OCI-M1 (cell line): ENCODE results near the gene PGC.

ENCODE experiments used
- DNase-seq: peaks from one replicate; lab custom pipeline; 2025; lab: John Stamatoyannopoulos, UW

PGC gene

GRCh38 chr6:41730531-41731436 is 16.4 kb downstream of the PGC start:
- DNase-seq = no peak

GRCh38 chr6:41729624-41730023 is 17.6 kb downstream of the PGC start:
- no peak for DNase-seq

GRCh38 chr6:41728954-41729353 is 18.2 kb downstream of the PGC start:
- no peak for DNase-seq

- DNase-seq = no peak
Observed at GRCh38 chr6:41728073-41728936, 18.9 kb downstream of the PGC start.

- DNase-seq = no peak
Observed at GRCh38 chr6:41727705-41728072, 19.5 kb downstream of the PGC start.

GRCh38 chr6:41726876-41727275 is 20.3 kb downstream of the PGC start:
- no peak for DNase-seq

GRCh38 chr6:41724586-41725501 is 22.4 kb downstream of the PGC start:
- DNase-seq = no peak

GRCh38 chr6:41724228-41724580 is 23.0 kb downstream of the PGC start:
- DNase-seq = no peak

- peak; percentile 95 for DNase-seq
Observed at GRCh38 chr6:41723530-41724227, 23.5 kb downstream of the PGC start.

GRCh38 chr6:41722969-41723529 is 24.1 kb downstream of the PGC start:
- no peak for DNase-seq

- DNase-seq = no peak
Observed at GRCh38 chr6:41721414-41721813, 25.8 kb downstream of the PGC start.

GRCh38 chr6:41720783-41721182 is 26.4 kb downstream of the PGC start:
- no peak for DNase-seq

GRCh38 chr6:41720262-41720620 is 27.0 kb downstream of the PGC start:
- DNase-seq = no peak

- DNase-seq = no peak
Observed at GRCh38 chr6:41719436-41720261, 27.5 kb downstream of the PGC start.

- DNase-seq = no peak
Observed at GRCh38 chr6:41718828-41719227, 28.4 kb downstream of the PGC start.

GRCh38 chr6:41717392-41717736 is 29.8 kb downstream of the PGC start:
- no peak for DNase-seq

- no peak for DNase-seq
Observed at GRCh38 chr6:41716516-41717391, 30.4 kb downstream of the PGC start.

- DNase-seq = no peak
Observed at GRCh38 chr6:41715795-41716515, 31.2 kb downstream of the PGC start.
